HL-60 (cell line): ENCODE data around the gene CCDC198.

Experiments used
- DNase-seq, 2 experiments: peaks; one replicate each; pipeline ENCODE4 v3.0.0-alpha.2; 2010 to 2020; ENCODE audit warnings: low read depth in 1 of 2, low spot score in 1 of 2
- H3K27ac ChIP-seq: fragments of 250-450 bp; sonication (Bioruptor Pico); replicated peaks from 2 replicates; pipeline ENCODE4 v1.5.1; 2020; ENCODE audit warnings: mild to moderate bottlenecking, moderate library complexity
- H3K27me3 ChIP-seq: fragments of 250-450 bp; sonication (Bioruptor Pico); 2 replicates; pipeline ENCODE4 v1.5.1; 2021; ENCODE audit warnings: mild to moderate bottlenecking, moderate library complexity; ENCODE audit not compliant: insufficient read depth, poor library complexity, severe bottlenecking
- H3K4me3 ChIP-seq: replicated peaks from 2 replicates; pipeline ENCODE4 v1.5.1; 2011; ENCODE audit warnings: mild to moderate bottlenecking, control low read depth, low read length; ENCODE audit not compliant: insufficient read depth
- CTCF ChIP-seq: IDR thresholded peaks from one replicate; pipeline ENCODE4 v1.5.1; 2011; ENCODE audit warnings: low read length, control low read depth, inconsistent platforms; ENCODE audit not compliant: insufficient read depth
- GABPA ChIP-seq: IDR thresholded peaks from 2 replicates; pipeline ENCODE4 v1.6.1; 2012; ENCODE audit warnings: low read depth
- POLR2AphosphoS5 ChIP-seq: IDR thresholded peaks from 2 replicates; pipeline ENCODE4 v1.6.1; 2012; ENCODE audit warnings: low read depth
- REST ChIP-seq: IDR thresholded peaks from 2 replicates; pipeline ENCODE4 v1.6.1; 2012; ENCODE audit warnings: low read depth; ENCODE audit not compliant: insufficient replicate concordance
- SPI1 ChIP-seq: IDR thresholded peaks from 2 replicates; pipeline ENCODE4 v1.6.1; 2012; ENCODE audit warnings: low read depth, mild to moderate bottlenecking, borderline replicate concordance

Gene CCDC198

GRCh38 chr14:57462551-57462950 is 31.1 kb downstream of the CCDC198 start:
- TF ChIP-seq CTCF (no peak), GABPA (no peak), REST (no peak), POLR2AphosphoS5 (no peak), SPI1 (no peak)
- H3K4me3 ChIP-seq, result no peak overlapping the region
- H3K27ac ChIP-seq, result no peak overlapping the region
- H3K27me3 ChIP-seq, result no peaks in the 10 kb centered on the region
- DNase-seq, result no peak

- Histone ChIP-seq H3K27ac (no peak overlapping the region), H3K27me3 (no peaks in the 10 kb centered on the region), H3K4me3 (no peak overlapping the region)
- no peak for DNase-seq
- no peak for TF ChIP-seq SPI1
- no peak for TF ChIP-seq GABPA
- no peak for TF ChIP-seq POLR2AphosphoS5
- no peak for TF ChIP-seq CTCF
- TF ChIP-seq REST, result no peak
These were observed 31.8 kb downstream of the CCDC198 start for GRCh38 chr14:57461777-57462320.

- TF ChIP-seq CTCF, result no peak
- TF ChIP-seq GABPA, result no peak
- no peak for TF ChIP-seq POLR2AphosphoS5
- no peak for TF ChIP-seq SPI1
- no peak for TF ChIP-seq REST
- Histone ChIP-seq H3K4me3 (no peak overlapping the region), H3K27me3 (no peaks in the 10 kb centered on the region), H3K27ac (no peak overlapping the region)
- DNase-seq, result no peak
These were observed 57.7 kb downstream of the CCDC198 start for GRCh38 chr14:57435923-57436322.
